Stimulated activated CD4-positive, alpha-beta T cell treated with anti-CD3 and anti-CD28 coated beads, Interleukin-15, amount 100 ng/mL, for 1 hour (primary cell): ENCODE data around the gene DIPK2A.

Experiments used
- DNase-seq, 2 donors: peaks; one replicate each; pipeline ENCODE4 v3.0.0-alpha.2; 2020; ENCODE audit warnings: low read depth in 1 of 2, low spot score in 1 of 2

DIPK2A gene

GRCh38 chr3:143974271-143975238 is 2.9 kb downstream of the DIPK2A start:
- DNase-seq, result no peak

GRCh38 chr3:143975554-143976152 is 4.0 kb downstream of the DIPK2A start:
- no peak for DNase-seq

- DNase-seq, result no peak
Measured at GRCh38 chr3:143977341-143978262, 6.0 kb downstream of the DIPK2A start.

GRCh38 chr3:143978263-143978631 is 6.6 kb downstream of the DIPK2A start:
- DNase-seq, result no peak

GRCh38 chr3:143979041-143979440 is 7.4 kb downstream of the DIPK2A start:
- DNase-seq, result no peak

GRCh38 chr3:143979813-143980212 is 8.2 kb downstream of the DIPK2A start:
- DNase-seq, result no peak

GRCh38 chr3:143988306-143988705 is 16.7 kb downstream of the DIPK2A start:
- DNase-seq, result no peak

GRCh38 chr3:143989461-143989860 is 17.8 kb downstream of the DIPK2A start:
- no peak for DNase-seq

GRCh38 chr3:143991713-143992112 is 20.1 kb downstream of the DIPK2A start:
- no peak for DNase-seq

GRCh38 chr3:143998266-143998665 is 26.6 kb downstream of the DIPK2A start:
- DNase-seq, result no peak

- DNase-seq, result no peak
Measured at GRCh38 chr3:144003051-144003450, 31.4 kb downstream of the DIPK2A start.

GRCh38 chr3:144010371-144010770 is 38.7 kb downstream of the DIPK2A start:
- no peak for DNase-seq

GRCh38 chr3:144011251-144011799 is 39.7 kb downstream of the DIPK2A start:
- no peak for DNase-seq

- DNase-seq, result no peak
Measured at GRCh38 chr3:144015133-144015532, 43.5 kb downstream of the DIPK2A start.

- DNase-seq, result no peak
Measured at GRCh38 chr3:144018776-144019175, 47.2 kb downstream of the DIPK2A start.
